HG03064 (cell line): ENCODE data around the gene TET3.

ENCODE experiments used
- ATAC-seq: cut with Tn5 transposase; IDR thresholded peaks from one replicate; pipeline ENCODE4 v1.9.1; 2021; ENCODE audit warnings: low read depth; ENCODE audit not compliant: unreplicated experiment

Gene TET3

GRCh38 chr2:74002505-74003421, 18.1 kb downstream of the TET3 start:
- ATAC-seq: peak; percentile 76

- ATAC-seq: no peak
Measured at GRCh38 chr2:74003494-74004211, 18.9 kb downstream of the TET3 start.

GRCh38 chr2:74004212-74005182, 19.8 kb downstream of the TET3 start:
- no peak for ATAC-seq

GRCh38 chr2:74005786-74006185, 21.1 kb downstream of the TET3 start:
- ATAC-seq: no peak

GRCh38 chr2:74006459-74006858, 21.7 kb downstream of the TET3 start:
- ATAC-seq: no peak

GRCh38 chr2:74007121-74007520, 22.4 kb downstream of the TET3 start:
- no peak for ATAC-seq

- no peak for ATAC-seq
Measured at GRCh38 chr2:74007711-74008110, 23.0 kb downstream of the TET3 start.

GRCh38 chr2:74008761-74009395, 24.2 kb downstream of the TET3 start:
- no peak for ATAC-seq

GRCh38 chr2:74009577-74009976, 24.9 kb downstream of the TET3 start:
- no peak for ATAC-seq

- no peak for ATAC-seq
Measured at GRCh38 chr2:74010087-74010541, 25.4 kb downstream of the TET3 start.

- no peak for ATAC-seq
Measured at GRCh38 chr2:74011246-74011645, 26.5 kb downstream of the TET3 start.

GRCh38 chr2:74014813-74015212, 30.1 kb downstream of the TET3 start:
- ATAC-seq: no peak

- ATAC-seq: no peak
Measured at GRCh38 chr2:74017223-74017622, 32.5 kb downstream of the TET3 start.

- ATAC-seq: no peak
Measured at GRCh38 chr2:74019516-74019915, 34.8 kb downstream of the TET3 start.

- ATAC-seq: no peak
Measured at GRCh38 chr2:74020702-74021406, 36.1 kb downstream of the TET3 start.

GRCh38 chr2:74021407-74021755, 36.7 kb downstream of the TET3 start:
- no peak for ATAC-seq

GRCh38 chr2:74024216-74024615, 39.5 kb downstream of the TET3 start:
- no peak for ATAC-seq

GRCh38 chr2:74025971-74026612, 41.4 kb downstream of the TET3 start:
- ATAC-seq: no peak

- no peak for ATAC-seq
Measured at GRCh38 chr2:74026687-74027241, 42.1 kb downstream of the TET3 start.
